Epithelial cell of esophagus (primary cell): ENCODE measurements around the gene FKBP15.

Experiments
- DNase-seq: peaks from one replicate; pipeline ENCODE4 v3.0.0; 2010; ENCODE audit warnings: low read depth
- H3K4me3 ChIP-seq: 2 replicates; pipeline ENCODE4 v1.5.1; 2011; ENCODE audit warnings: mild to moderate bottlenecking, low read length, control low read depth
- CTCF ChIP-seq: IDR thresholded peaks from 2 replicates; pipeline ENCODE4 v1.5.1; 2011; ENCODE audit warnings: low read depth, mild to moderate bottlenecking, low read length, control low read depth, inconsistent platforms; ENCODE audit not compliant: insufficient read depth; ENCODE audit errors: missing control alignments

Gene FKBP15

GRCh38 chr9:113228130-113228665, 7.1 kb upstream of the FKBP15 start:
- TF ChIP-seq CTCF: no peak
- no peak for DNase-seq
- no peak overlapping the region for H3K4me3 ChIP-seq

- no peak for TF ChIP-seq CTCF
- no peak for DNase-seq
- no peak overlapping the region for H3K4me3 ChIP-seq
Observed at GRCh38 chr9:113227436-113227835, 6.4 kb upstream of the FKBP15 start.

GRCh38 chr9:113223963-113224362, 2.9 kb upstream of the FKBP15 start:
- H3K4me3 ChIP-seq: no peak overlapping the region
- no peak for TF ChIP-seq CTCF
- DNase-seq: no peak

GRCh38 chr9:113222482-113222841, 1.4 kb upstream of the FKBP15 start:
- H3K4me3 ChIP-seq: peak overlapping the region; percentile 97
- DNase-seq: peak; percentile 20
- TF ChIP-seq CTCF: no peak

GRCh38 chr9:113221800-113222481, 864 bp upstream of the FKBP15 start:
- peak overlapping the region; percentile 97 for H3K4me3 ChIP-seq
- peak; percentile 12 for DNase-seq
- no peak for TF ChIP-seq CTCF

GRCh38 chr9:113220467-113221002, 542 bp downstream of the FKBP15 start:
- DNase-seq: peak; percentile 13
- peak overlapping the region; percentile 97 for H3K4me3 ChIP-seq
- no peak for TF ChIP-seq CTCF

- peak overlapping the region; percentile 97 for H3K4me3 ChIP-seq
- TF ChIP-seq CTCF: no peak
- peak; percentile 33 for DNase-seq
Observed at GRCh38 chr9:113219969-113220368, 1.1 kb downstream of the FKBP15 start.
